ENCODE results near the gene TECPR2. TPM values are rescaled to one million over a fixed set of nuclear protein-coding genes. Genes with fewer than 3 reads are reported as not detected.

Gene TECPR2
- total RNA-seq, 4 donors from 2014 or later = 14.1 to 43.1 (median 23.8) TPM

DNA sequence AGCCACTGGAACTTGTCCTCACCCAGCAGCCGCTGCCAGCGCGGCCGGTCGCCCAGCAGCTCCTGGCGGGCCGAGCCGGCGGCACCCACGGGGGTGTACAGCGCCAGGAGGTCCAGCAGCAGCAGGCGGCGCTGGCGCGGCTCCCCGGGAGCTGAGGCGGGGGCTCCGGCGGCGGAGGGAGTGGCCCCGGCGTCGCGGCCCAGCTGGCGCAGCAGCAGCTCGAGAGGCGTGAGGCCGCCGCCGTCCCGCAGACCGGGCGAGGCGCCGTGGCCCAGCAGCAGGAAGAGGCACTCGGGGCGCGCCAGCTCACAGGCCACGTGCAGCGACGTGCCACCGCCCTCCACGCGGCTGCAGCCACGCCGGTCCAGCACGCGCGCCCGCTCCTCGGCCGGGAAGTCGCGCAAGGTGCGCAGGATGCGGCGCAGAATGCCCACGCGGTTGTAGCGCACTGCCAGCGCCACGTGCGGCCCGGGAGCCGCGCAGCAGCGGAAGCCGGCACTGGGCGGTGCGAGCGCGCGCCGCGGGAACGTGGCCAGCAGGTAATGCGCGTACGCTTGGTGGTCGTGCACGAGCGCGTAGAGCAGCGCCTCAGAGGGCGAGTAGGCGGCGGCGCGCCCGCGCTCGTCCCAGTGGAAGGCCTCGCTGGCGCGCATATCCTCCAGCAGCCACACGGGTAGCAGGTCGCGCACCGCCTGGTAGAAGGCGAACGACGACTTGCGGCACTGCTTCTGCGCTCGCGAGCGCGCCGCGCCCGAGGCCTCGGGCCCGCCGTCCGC, 144.5 kb downstream of the TECPR2 start:
- no peak overlapping the region for H3K27ac ChIP-seq
- intact Hi-C loops (cut with DNase I; ENCODE audit: low total_unique reads) = no loop called here
- no peaks in the 10 kb centered on the region for H3K27me3 ChIP-seq
- no peaks in the 10 kb centered on the region for H3K9me3 ChIP-seq
- no peak overlapping the region for H3K4me3 ChIP-seq
- TF ChIP-seq POLR2A (IDR thresholded peaks at IDR 0.05) (no peak), CTCF (IDR thresholded peaks at IDR 0.05) (no peak)
- H3K4me1 ChIP-seq = no peaks in the 10 kb centered on the region
- H3K36me3 ChIP-seq = no peaks in the 10 kb centered on the region
- DNase-seq = no peak

GRCh38 chr14:102507857-102508312, 145.1 kb downstream of the TECPR2 start:
- Histone ChIP-seq H3K27me3 (no peaks in the 10 kb centered on the region), H3K4me3 (no peak overlapping the region), H3K27ac (no peak overlapping the region), H3K4me1 (no peaks in the 10 kb centered on the region), H3K9me3 (no peaks in the 10 kb centered on the region), H3K36me3 (no peaks in the 10 kb centered on the region)
- TF ChIP-seq CTCF (IDR thresholded peaks at IDR 0.05) (no peak), POLR2A (IDR thresholded peaks at IDR 0.05) (no peak)
- DNase-seq = no peak
- intact Hi-C loops (cut with DNase I; ENCODE audit: low total_unique reads) = no loop called here

- no peak for DNase-seq
- peak overlapping the region; percentile 56 to 84 for H3K27ac ChIP-seq
- no peaks in the 10 kb centered on the region for H3K4me1 ChIP-seq
- TF ChIP-seq CTCF (IDR thresholded peaks at IDR 0.05) (no peak), POLR2A (IDR thresholded peaks at IDR 0.05) (no peak)
- H3K27me3 ChIP-seq = no peaks in the 10 kb centered on the region
- no peaks in the 10 kb centered on the region for H3K36me3 ChIP-seq
- no peak overlapping the region for H3K4me3 ChIP-seq
- no peaks in the 10 kb centered on the region for H3K9me3 ChIP-seq
- intact Hi-C loops (cut with DNase I; ENCODE audit: low total_unique reads) = no loop called here
Observed at GRCh38 chr14:102508410-102508773, 145.7 kb downstream of the TECPR2 start.

GRCh38 chr14:102508774-102509745, 146.3 kb downstream of the TECPR2 start:
- TF ChIP-seq POLR2A (IDR thresholded peaks at IDR 0.05) = peak; percentile 16 to 24
- no peak for TF ChIP-seq CTCF (IDR thresholded peaks at IDR 0.05)
- peak overlapping the region; percentile 22 to 52 for H3K4me3 ChIP-seq
- no peaks in the 10 kb centered on the region for H3K36me3 ChIP-seq
- peak; percentile 49 to 67 for DNase-seq
- no peaks in the 10 kb centered on the region for H3K9me3 ChIP-seq
- H3K4me1 ChIP-seq = no peaks in the 10 kb centered on the region
- H3K27me3 ChIP-seq = no peaks in the 10 kb centered on the region
- intact Hi-C loops (cut with DNase I; ENCODE audit: low total_unique reads) = no loop called here
- peak overlapping the region; percentile 56 to 84 for H3K27ac ChIP-seq
